Medulla oblongata (tissue), 1 donor: ENCODE measurements around the gene CAB39L.

Source experiments
- DNase-seq: peaks from one replicate; pipeline ENCODE4 v3.0.0-alpha.2; 2015; ENCODE audit errors: extremely low spot score

Gene CAB39L

GRCh38 chr13:49400755-49401659 lies 42.9 kb downstream of the CAB39L start:
- DNase-seq: peak; percentile 86

DNA sequence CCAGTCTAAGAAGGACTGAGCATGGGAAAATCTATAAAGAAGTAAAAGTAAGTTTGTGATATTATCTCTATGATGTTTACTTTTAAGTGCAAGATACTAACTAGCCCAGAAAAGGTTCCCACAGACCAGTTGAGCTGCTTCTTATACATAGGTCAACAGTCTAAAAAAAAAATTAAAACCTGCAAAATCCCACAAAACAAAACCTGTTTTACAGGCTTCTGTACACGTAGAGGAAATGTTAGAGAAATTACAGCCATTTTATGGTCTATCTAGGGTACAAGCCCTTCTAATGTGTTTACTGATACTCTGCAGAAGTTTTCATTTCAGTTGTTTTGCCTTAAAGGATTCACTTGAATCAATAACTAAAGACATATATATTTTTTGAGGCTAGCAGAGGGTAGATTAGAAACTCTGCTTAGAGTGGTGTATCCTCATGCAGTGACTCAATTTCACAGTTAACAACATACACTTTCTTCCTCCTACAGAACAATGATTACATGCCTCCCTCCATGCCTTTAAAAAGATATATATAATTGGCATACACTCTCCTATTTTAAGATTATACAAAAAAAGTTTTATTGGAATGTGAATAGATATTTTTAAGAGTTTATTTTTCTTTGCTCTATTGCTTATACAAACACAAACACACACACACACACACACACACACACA lies 43.9 kb downstream of the CAB39L start:
- DNase-seq: no peak

- DNase-seq: no peak
These were observed 47.9 kb downstream of the CAB39L start for GRCh38 chr13:49395878-49396380.

DNA sequence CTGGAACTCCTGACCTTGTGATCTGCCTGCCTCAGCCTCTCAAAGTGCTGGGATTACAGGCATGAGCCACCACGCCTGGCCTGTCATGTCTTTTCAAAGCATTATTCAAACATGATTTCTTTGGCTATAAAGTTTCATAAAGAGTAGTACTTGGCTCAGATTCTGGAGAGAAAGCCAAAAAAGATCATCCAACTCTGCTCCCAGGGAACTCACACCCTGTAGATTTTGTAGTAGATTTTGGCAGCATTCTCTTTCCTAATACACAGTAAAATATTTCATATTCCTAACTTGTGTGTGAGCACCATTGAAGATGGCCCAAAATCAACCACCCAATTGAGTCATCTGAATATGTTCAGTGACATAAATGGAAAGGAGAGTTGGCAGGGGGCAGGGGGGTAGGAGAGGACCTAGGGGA lies 48.4 kb downstream of the CAB39L start:
- no peak for DNase-seq

GRCh38 chr13:49388091-49388635 lies 55.7 kb downstream of the CAB39L start:
- no peak for DNase-seq

DNA sequence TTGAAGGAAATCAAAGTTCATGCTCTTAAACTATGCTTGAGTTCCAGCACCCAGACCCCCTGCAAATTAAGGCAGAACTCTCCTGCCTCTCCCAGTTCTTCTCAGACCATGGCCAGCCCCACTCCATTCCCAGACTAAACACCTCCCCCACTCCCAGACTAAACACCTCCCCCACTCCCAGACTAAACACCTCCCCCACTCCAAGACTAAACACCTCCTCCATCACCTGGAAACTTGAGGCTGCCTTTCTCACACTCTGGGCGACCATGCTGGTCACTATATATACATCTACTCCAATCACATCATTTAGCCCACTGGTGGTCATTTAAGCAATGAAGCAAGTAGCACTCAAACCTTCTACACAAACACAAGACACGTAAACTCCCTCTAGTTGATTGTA lies 57.2 kb downstream of the CAB39L start:
- no peak for DNase-seq

- DNase-seq: no peak
These were observed 67.7 kb downstream of the CAB39L start for GRCh38 chr13:49376121-49376520.

DNA sequence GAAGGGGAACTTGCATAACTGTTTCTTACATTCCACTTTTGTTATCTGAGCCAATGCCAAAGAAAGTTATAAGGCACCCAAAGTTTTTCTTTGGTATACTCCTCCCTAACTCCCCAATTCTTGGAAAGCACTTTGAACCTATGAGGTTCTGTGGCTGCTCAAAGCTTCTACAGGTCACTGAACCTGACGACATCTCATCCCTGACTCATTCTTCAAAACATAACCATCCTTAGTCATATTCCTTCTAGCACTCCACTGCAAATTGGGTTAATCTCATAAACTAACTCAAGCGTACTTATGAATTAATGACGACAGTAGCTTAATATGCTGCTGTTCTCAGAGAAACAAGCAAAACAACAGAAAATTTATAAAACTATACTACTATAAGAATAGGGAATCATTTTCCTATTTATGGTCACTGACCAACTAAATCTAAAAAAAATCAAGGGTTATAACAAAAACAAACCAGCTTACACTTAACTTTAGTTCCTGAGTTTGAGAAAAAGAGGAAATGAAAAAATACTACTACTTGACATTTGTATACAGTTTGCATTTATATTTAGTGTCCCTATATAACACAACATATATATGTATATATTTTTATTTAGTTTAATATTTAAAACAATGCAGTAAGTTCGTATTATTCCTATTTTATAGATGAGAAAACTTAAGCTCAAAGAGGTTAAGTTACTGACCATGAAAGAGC lies 69.1 kb downstream of the CAB39L start:
- no peak for DNase-seq

DNA sequence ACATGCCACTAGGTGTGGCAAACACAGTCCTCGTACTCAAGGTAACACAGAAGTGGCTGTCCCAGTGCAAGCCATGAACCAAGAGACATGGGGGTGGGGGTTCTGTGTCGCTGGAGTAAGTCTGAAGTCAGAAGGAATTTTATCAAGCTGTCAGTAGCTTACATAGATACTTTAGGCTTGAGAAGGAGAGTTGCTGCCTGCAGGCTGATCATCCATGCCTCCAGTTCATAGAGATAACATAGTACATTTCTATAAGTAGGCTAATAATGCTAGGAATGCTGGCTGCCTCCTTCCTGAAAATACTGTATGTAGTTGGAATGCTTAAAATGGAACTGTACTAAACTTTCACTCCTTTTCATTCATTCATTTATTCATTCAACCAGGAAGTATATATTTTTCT lies 70.1 kb downstream of the CAB39L start:
- DNase-seq: no peak

DNA sequence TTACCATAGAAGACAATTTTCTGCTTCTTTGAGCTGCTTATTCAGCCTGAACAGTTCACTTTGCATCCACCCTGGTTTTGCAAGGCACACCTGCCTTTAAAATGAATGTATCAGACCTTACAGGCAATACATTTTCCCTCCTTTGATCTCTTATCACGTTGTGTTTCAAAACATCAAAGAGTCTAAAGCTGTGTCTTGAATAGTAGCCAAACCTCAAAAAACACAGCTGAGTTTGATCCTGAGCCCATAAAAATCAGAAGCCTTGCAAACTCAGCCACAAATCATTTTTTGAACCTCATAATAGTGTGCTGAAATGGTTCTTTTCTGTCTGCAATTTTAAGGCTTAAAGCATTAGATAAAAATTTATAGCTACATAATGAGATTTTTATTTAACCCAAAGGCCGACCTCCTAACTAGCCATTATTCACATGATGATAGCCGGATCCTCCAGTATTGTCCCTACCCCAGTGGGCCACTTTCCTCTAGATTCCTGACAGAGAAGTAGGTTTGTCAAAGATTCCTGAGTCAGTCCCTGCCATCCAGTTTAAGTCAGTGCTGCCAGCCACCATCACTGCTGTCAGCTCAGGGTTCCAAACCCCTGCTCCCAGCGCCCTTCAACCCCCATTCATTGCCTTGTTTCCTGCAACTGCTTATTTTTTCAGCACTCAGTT lies 71.8 kb downstream of the CAB39L start:
- no peak for DNase-seq

- no peak for DNase-seq
These were observed 73.5 kb downstream of the CAB39L start for GRCh38 chr13:49370371-49370770.

DNA sequence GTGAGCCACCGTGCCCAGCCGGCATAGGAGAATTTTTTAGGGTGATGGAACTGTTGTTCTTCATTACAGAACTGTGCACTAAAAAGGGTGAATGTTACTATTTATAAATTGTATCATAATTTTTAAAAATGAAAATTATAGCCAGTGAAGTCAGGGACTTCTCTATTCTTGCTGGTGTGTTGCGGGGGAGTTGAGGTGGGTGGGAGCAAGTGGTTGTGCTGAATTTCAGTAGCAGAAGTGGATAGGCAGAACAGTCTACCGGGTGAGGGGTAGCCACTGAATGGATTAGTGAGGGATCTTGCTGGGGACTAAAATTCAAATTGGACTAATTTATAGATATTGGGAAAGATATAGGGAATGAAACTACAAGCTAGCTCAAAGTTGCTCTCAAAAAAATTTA lies 74.0 kb downstream of the CAB39L start:
- DNase-seq: no peak

GRCh38 chr13:49368688-49369087 lies 75.2 kb downstream of the CAB39L start:
- DNase-seq: no peak

DNA sequence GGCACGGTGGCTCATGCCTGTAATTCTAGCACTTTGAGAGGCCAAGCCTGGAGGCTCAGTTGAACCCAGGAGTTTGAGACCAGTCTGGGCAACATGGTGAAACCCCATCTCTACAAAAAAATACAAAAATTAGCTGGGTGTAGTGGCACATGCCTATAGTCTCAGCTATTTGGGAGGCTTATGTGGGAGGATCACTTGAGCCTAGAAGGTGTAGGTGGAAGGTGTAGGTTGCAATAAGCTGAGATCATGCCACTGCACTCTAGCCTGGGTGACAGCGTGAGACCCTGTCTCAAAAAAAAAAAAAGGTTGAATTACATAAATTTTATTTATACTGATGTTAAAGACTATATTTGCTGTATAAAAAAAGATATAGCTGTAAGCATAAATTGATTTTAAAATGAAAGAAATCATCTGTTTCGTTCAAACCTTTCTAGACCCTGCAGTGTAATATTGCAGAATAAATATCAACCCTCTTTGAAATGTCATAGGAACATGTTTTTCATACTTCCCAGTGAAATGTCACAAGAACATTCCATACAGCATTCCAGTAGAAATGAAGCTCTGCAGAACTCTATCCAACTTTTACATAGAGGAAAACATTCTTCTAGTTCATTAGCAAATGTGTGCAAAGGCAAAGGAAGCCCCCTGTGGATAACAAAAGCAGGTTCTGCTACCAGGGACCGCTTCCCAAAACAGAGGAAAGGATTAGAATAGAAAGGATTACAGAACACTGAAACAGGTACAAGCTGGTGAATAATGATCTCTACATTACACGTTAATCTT lies 76.0 kb downstream of the CAB39L start:
- DNase-seq: no peak

DNA sequence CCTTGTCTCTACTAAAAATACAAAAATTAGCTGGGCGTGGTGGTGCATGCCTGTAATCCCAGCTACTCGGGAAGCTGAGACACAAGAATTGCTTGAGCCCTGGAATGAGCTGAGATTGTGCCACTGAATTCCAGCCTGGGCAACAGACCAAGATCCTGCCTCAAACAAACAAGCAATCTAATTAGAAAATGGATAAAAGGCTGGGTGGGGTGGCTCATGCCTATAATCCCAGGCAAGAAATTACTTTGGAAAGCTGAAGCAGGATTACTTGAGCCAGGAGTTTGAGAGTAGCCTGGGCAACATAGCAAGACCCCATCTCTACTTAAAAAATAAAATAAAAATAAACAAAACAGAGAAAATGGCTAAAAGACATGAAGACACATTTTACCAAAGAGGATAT lies 77.0 kb downstream of the CAB39L start:
- no peak for DNase-seq

- no peak for DNase-seq
These were observed 86.2 kb downstream of the CAB39L start for GRCh38 chr13:49357694-49358093.

GRCh38 chr13:49356223-49356622 lies 87.6 kb downstream of the CAB39L start:
- DNase-seq: peak; percentile 33

- no peak for DNase-seq
These were observed 89.1 kb downstream of the CAB39L start for GRCh38 chr13:49354719-49355118.

DNA sequence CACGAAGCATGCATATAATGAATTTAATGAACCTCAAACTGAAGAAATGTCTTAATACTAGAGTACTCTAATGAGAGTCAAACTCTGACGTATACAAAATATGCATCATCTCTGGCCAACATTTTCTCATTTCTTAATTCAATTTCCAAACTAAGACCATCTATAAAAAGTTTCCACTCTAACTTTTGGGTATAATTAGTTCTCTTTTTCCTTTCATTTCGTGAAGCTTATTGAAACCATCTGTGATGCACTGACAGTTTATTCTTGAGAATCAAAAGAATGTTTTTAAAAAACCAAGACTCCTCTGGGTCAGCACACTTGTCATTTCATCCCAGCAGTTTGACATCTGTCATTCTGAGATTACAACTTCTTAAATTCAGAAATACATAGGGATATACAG lies 90.0 kb downstream of the CAB39L start:
- DNase-seq: no peak

GRCh38 chr13:49351871-49352270 lies 92.0 kb downstream of the CAB39L start:
- DNase-seq: no peak

- no peak for DNase-seq
These were observed 95.1 kb downstream of the CAB39L start for GRCh38 chr13:49348751-49349150.
